Measurements from ENCODE around the gene IL17REL. TPM values are rescaled to one million over a fixed set of nuclear protein-coding genes. Genes with fewer than 3 reads are reported as not detected.

The IL17REL gene
- total RNA-seq, 3 donors from 2014 or later = 0.09 to 0.43 TPM; not detected in 1

- no peak for ATAC-seq
- no peaks in the 10 kb centered on the region for H3K36me3 ChIP-seq (ENCODE audit: low read depth)
- no peak for TF ChIP-seq CTCF (IDR thresholded peaks at IDR 0.05)
- intact Hi-C loops (cut with DNase I, micrococcal nuclease) = loop anchor here in 1 of 2 donors (5.0 to 10.0 kb wide), 2 partner anchors 107 to 270 kb away; no protein-coding TSS in a partner anchor
- H3K9me3 ChIP-seq = no peaks in the 10 kb centered on the region
- H3K4me1 ChIP-seq (ENCODE audit: low read depth) = no peaks in the 10 kb centered on the region
- H3K4me3 ChIP-seq = no peak overlapping the region
- DNase-seq = no peak
These were observed 21.8 kb upstream of the IL17REL start for GRCh38 chr22:50034126-50035081.

GRCh38 chr22:50032941-50033601 lies 20.5 kb upstream of the IL17REL start:
- no peak for TF ChIP-seq CTCF (IDR thresholded peaks at IDR 0.05)
- intact Hi-C loops (cut with DNase I, micrococcal nuclease) = loop anchor here in 1 of 2 donors (5.0 to 10.0 kb wide), 2 partner anchors 106 to 268 kb away; no protein-coding TSS in a partner anchor
- no peak for DNase-seq

GRCh38 chr22:50032109-50032871 lies 19.7 kb upstream of the IL17REL start:
- ATAC-seq (no peak), DNase-seq (no peak)
- intact Hi-C loops (cut with DNase I, micrococcal nuclease) = loop anchor here in 1 of 2 donors (5.0 to 10.0 kb wide), 2 partner anchors 105 to 267 kb away; no protein-coding TSS in a partner anchor
- no peak for TF ChIP-seq CTCF (IDR thresholded peaks at IDR 0.05)
- no peaks in the 10 kb centered on the region for H3K36me3 ChIP-seq (ENCODE audit: low read depth)
- no peaks in the 10 kb centered on the region for H3K9me3 ChIP-seq
- H3K4me3 ChIP-seq = no peak overlapping the region
- no peaks in the 10 kb centered on the region for H3K4me1 ChIP-seq (ENCODE audit: low read depth)

More at GRCh38 chr22:50032941-50033601, 20.5 kb upstream of the IL17REL start:
- Histone ChIP-seq H3K36me3 (ENCODE audit: low read depth) (no peaks in the 10 kb centered on the region), H3K9me3 (no peaks in the 10 kb centered on the region), H3K4me1 (ENCODE audit: low read depth) (no peaks in the 10 kb centered on the region), H3K4me3 (no peak overlapping the region)
- ATAC-seq = no peak

GRCh38 chr22:50031189-50032091 lies 18.9 kb upstream of the IL17REL start:
- Histone ChIP-seq H3K4me1 (ENCODE audit: low read depth) (no peaks in the 10 kb centered on the region), H3K4me3 (no peak overlapping the region), H3K36me3 (ENCODE audit: low read depth) (no peaks in the 10 kb centered on the region), H3K9me3 (no peaks in the 10 kb centered on the region)
- no peak for TF ChIP-seq CTCF (IDR thresholded peaks at IDR 0.05)
- no peak for DNase-seq
- no peak for ATAC-seq
- intact Hi-C loops (cut with DNase I, micrococcal nuclease) = loop anchor here (2.0 to 10.0 kb wide), 3 partner anchors 101 to 267 kb away; no protein-coding TSS in a partner anchor
